Activated naive CD4-positive, alpha-beta T cell treated with anti-CD3 and anti-CD28 coated beads, Interleukin-2, amount 50 U/mL, for 72 hours (primary cell): ENCODE results near the gene ACP7. TPM values are rescaled to one million over a fixed set of nuclear protein-coding genes. Genes with fewer than 3 reads are reported as not detected.
A peak's percentile ranks its signal among the peaks of the same experiment; 100 is the strongest.
"Not testable (repeated sequence)": the region's sequence is repeated elsewhere in the genome, so short reads cannot be mapped to it uniquely, and the experiment has no call there.

Experiments used
- ATAC-seq, 2 donors: fragments of 150-1000 bp; cut with Tn5 transposase; 2 replicates each; pipeline ENCODE4 v1.10.0; 2021; ENCODE audit warnings: mild to moderate bottlenecking in 2 of 2, moderate library complexity in 2 of 2
- DNase-seq, 2 donors: peaks; one replicate each; pipeline ENCODE4 v3.0.0; 2021 to 2022; ENCODE audit warnings: low spot score in 2 of 2
- H3K27ac Mint-ChIP-seq, 2 donors: one replicate each; pipeline ENCODE4 v1.8.0; 2022; ENCODE audit warnings: mild to moderate bottlenecking in 2 of 2, mixed read lengths in 2 of 2
- H3K36me3 Mint-ChIP-seq, 2 donors: one replicate each; pipeline ENCODE4 v1.8.0; 2022; ENCODE audit warnings: mixed read lengths in 2 of 2
- H3K9me3 Mint-ChIP-seq, 2 donors: one replicate each; pipeline ENCODE4 v1.8.0; 2022; ENCODE audit warnings: mixed read lengths in 2 of 2
- total RNA-seq, 2 donors: library from RNA; stranded (reverse); gene quantifications; one replicate each; pipeline ENCODE4 v1.2.3, GENCODE V29; 2022

The ACP7 gene
- total RNA-seq, 2 donors from 2014 or later: 0.08 TPM; not detected in 1

- no peak for ATAC-seq
- no peak overlapping the region for H3K27ac Mint-ChIP-seq
Measured at GRCh38 chr19:39067104-39067503, 17.1 kb upstream of the ACP7 start.

GRCh38 chr19:39068259-39068658 lies 15.9 kb upstream of the ACP7 start:
- not testable (repeated sequence) for H3K36me3 Mint-ChIP-seq, DNase-seq, H3K9me3 Mint-ChIP-seq, H3K27ac Mint-ChIP-seq, ATAC-seq

More at GRCh38 chr19:39067104-39067503, 17.1 kb upstream of the ACP7 start:
- no peak for DNase-seq
- H3K36me3 Mint-ChIP-seq: peaks cover 0 to 5% of the 10 kb centered on the region in 2 donors
- peaks cover 3 to 5% of the 10 kb centered on the region in 2 donors for H3K9me3 Mint-ChIP-seq

- Mint-ChIP-seq H3K9me3 (peaks cover 3 to 5% of the 10 kb centered on the region in 2 donors), H3K27ac (no peak overlapping the region), H3K36me3 (peaks cover 0 to 5% of the 10 kb centered on the region in 2 donors)
- ATAC-seq: no peak
- no peak for DNase-seq
Measured at GRCh38 chr19:39070888-39071287, 13.3 kb upstream of the ACP7 start.

- H3K9me3 Mint-ChIP-seq: peaks cover 0 to under 1% of the 10 kb centered on the region in 2 donors
- DNase-seq (no peak), ATAC-seq (no peak)
- H3K36me3 Mint-ChIP-seq: peaks cover 0 to under 1% of the 10 kb centered on the region in 2 donors
- peak overlapping the region in 1 of 2 donors; percentile 83 for H3K27ac Mint-ChIP-seq
Measured at GRCh38 chr19:39074205-39074692, 9.9 kb upstream of the ACP7 start.

GRCh38 chr19:39074942-39075341 lies 9.2 kb upstream of the ACP7 start:
- Mint-ChIP-seq H3K27ac (no peak overlapping the region), H3K9me3 (no peaks in the 10 kb centered on the region), H3K36me3 (no peaks in the 10 kb centered on the region)
- DNase-seq: no peak
- no peak for ATAC-seq

GRCh38 chr19:39077323-39077722 lies 6.8 kb upstream of the ACP7 start:
- DNase-seq (no peak), ATAC-seq (no peak)
- Mint-ChIP-seq H3K36me3 (no peaks in the 10 kb centered on the region), H3K27ac (no peak overlapping the region), H3K9me3 (no peaks in the 10 kb centered on the region)

- ATAC-seq (no peak), DNase-seq (no peak)
- Mint-ChIP-seq H3K27ac (no peak overlapping the region), H3K9me3 (no peaks in the 10 kb centered on the region), H3K36me3 (peaks cover 0 to 6% of the 10 kb centered on the region in 2 donors)
Measured at GRCh38 chr19:39078436-39079200, 5.5 kb upstream of the ACP7 start.

- H3K27ac Mint-ChIP-seq: no peak overlapping the region
- no peaks in the 10 kb centered on the region for H3K9me3 Mint-ChIP-seq
- ATAC-seq: no peak
- DNase-seq: no peak
- H3K36me3 Mint-ChIP-seq: peaks cover 0 to 11% of the 10 kb centered on the region in 2 donors
Measured at GRCh38 chr19:39080431-39080830, 3.7 kb upstream of the ACP7 start.

GRCh38 chr19:39082167-39082566 lies 2.0 kb upstream of the ACP7 start:
- DNase-seq (no peak), ATAC-seq (no peak)
- peaks cover 0 to 15% of the 10 kb centered on the region in 2 donors for H3K36me3 Mint-ChIP-seq
- H3K9me3 Mint-ChIP-seq: no peaks in the 10 kb centered on the region
- H3K27ac Mint-ChIP-seq: no peak overlapping the region

GRCh38 chr19:39082745-39083598 lies 1.2 kb upstream of the ACP7 start:
- DNase-seq (no peak), ATAC-seq (no peak)
- no peaks in the 10 kb centered on the region for H3K9me3 Mint-ChIP-seq
- peaks cover 0 to 15% of the 10 kb centered on the region in 2 donors for H3K36me3 Mint-ChIP-seq
- no peak overlapping the region for H3K27ac Mint-ChIP-seq

GRCh38 chr19:39083599-39083982 lies 577 bp upstream of the ACP7 start:
- H3K36me3 Mint-ChIP-seq: peaks cover 0 to 15% of the 10 kb centered on the region in 2 donors
- no peaks in the 10 kb centered on the region for H3K9me3 Mint-ChIP-seq
- H3K27ac Mint-ChIP-seq: no peak overlapping the region
- ATAC-seq (no peak), DNase-seq (no peak)

GRCh38 chr19:39084732-39085080 lies 538 bp downstream of the ACP7 start:
- H3K9me3 Mint-ChIP-seq: no peaks in the 10 kb centered on the region
- H3K27ac Mint-ChIP-seq: no peak overlapping the region
- ATAC-seq: no peak
- peaks cover 0 to 15% of the 10 kb centered on the region in 2 donors for H3K36me3 Mint-ChIP-seq
- DNase-seq: no peak

- DNase-seq (no peak), ATAC-seq (no peak)
- Mint-ChIP-seq H3K36me3 (peaks cover 0 to 15% of the 10 kb centered on the region in 2 donors), H3K27ac (no peak overlapping the region), H3K9me3 (no peaks in the 10 kb centered on the region)
Measured at GRCh38 chr19:39085392-39085791, 1.2 kb downstream of the ACP7 start.

GRCh38 chr19:39086386-39086785 lies 2.2 kb downstream of the ACP7 start:
- ATAC-seq: no peak

GRCh38 chr19:39087907-39088686 lies 3.9 kb downstream of the ACP7 start:
- no peak for ATAC-seq
- DNase-seq: no peak
- Mint-ChIP-seq H3K27ac (no peak overlapping the region), H3K9me3 (no peaks in the 10 kb centered on the region), H3K36me3 (peaks cover 0 to 13% of the 10 kb centered on the region in 2 donors)

More at GRCh38 chr19:39086386-39086785, 2.2 kb downstream of the ACP7 start:
- no peak for DNase-seq
- Mint-ChIP-seq H3K9me3 (no peaks in the 10 kb centered on the region), H3K27ac (no peak overlapping the region), H3K36me3 (peaks cover 0 to 15% of the 10 kb centered on the region in 2 donors)

GRCh38 chr19:39090016-39090415 lies 5.8 kb downstream of the ACP7 start:
- not testable (repeated sequence) for H3K27ac Mint-ChIP-seq, DNase-seq, ATAC-seq, H3K36me3 Mint-ChIP-seq, H3K9me3 Mint-ChIP-seq
